HG02870 (cell line): ENCODE data around the gene RHPN2.

Experiments
- ATAC-seq: cut with Tn5 transposase; IDR thresholded peaks from one replicate; pipeline ENCODE4 v1.9.1; 2021; ENCODE audit warnings: mild to moderate bottlenecking, moderate library complexity; ENCODE audit not compliant: unreplicated experiment

RHPN2 gene

DNA sequence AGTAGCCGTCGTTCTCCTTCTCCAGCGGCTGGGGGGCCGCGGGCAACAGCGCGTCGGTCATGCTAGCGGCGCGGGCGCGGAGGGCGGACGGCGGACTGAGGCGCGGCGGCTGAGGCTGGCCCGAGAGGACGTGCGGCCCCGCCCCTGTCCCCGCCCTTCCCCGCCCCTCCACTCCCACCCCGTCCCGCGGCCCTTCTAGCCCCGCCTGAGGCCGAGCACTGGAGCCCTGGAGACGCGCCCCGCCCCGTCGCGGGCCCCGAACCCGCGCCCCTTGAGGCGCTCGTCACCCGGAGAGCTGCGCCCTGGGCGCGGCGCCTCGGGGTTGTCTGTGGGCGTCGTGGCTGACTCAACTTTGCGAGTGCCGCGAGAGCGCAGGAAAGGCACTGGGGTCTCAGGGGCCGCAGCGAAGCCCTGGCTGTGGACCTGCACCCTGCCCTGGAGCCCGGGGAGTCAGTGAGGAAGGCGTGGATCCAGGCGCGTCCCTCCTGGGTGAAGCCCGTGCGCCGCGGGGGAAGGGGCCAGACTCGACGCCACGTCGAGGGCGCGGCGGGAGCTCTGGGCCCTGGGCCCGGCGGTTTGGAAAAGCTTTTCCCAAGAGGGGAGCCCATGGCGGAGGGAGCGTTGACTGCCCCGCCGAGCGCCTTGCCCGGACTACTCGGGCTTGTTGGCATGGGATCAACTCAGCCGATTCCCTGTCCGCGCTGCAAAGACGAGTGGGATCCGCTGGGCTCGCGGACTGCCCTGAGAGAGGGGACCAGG is at the start of gene RHPN2:
Gene RHPN2 (minus strand): TSS at position 97 of the 759 bp plus-strand sequence. CDS start 36 bp downstream, at position 61.
- ATAC-seq, result peak; percentile 74

DNA sequence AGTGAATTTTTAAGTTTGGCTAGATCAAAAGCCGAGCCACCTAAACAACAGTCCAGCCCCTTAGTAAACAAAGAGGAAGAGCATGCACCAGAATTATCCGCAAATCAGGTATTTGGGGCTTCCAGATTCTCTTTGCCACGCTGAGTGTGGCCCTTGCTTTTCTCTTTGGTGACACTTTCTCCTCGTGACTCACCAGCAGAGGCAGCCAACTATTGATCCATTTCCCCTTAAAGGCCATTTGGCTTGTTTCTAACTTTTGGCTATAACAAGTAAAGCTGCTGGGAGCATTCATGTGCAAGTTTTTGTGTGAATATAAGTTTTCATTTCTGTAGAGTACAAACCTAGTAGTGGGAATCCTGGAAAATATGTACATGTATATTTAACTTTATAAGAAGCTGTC is 49.6 kb upstream of the RHPN2 start:
- no peak for ATAC-seq

DNA sequence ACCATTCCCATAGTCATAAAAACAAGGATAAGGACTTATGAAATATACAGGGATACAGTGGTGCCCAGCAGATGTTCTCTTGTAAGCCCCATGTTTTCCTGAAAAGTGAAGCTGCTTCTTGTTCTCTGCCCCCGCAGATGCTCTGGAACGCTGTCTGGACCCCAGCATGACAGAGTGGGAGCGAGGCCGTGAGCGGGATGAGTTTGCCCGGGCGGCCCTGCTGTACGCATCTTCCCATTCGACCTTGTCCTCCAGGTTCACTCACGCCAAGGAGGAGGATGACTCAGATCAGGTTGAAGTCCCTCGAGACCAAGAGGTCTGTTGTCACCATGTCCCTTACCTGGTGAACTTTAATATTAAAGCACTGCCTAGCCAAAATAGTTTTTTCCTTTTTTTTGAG is 46.9 kb upstream of the RHPN2 start:
- no peak for ATAC-seq

DNA sequence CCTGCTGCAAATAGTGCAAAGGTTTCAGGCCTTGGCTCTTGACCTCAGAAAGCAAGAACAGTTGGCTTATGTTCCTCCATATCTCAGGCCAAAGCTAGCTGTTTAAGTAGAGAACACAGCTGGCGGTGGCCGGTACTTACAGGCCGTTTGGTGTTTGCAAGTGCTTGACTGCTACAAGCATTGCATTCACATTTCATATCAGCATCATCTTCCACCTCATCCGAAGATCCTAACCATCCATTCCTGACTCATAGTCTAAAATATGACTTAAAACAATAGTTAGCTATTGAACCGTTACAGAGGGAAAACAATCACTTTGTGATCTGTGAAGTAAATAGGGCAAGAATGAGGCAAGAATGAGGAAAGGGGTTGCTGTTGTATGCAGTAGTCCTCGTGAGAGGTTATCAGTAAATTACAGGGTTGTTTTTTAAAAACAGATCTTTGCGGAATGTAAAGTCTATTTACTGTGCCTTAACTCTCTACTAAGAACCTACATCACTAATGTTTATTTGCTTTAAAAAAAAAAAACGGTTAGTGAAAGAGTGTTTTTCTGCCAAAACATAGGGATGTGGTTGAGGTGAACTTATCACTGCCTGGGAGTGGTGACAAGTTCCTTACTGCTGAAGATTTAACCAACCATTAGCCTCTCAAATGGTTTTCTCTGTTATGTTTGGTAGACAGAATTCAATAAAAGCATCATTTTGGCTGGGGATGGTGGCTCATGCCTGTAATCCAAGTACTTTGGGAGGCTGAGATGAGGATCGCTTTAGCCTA is 45.6 kb upstream of the RHPN2 start:
- ATAC-seq, result no peak

DNA sequence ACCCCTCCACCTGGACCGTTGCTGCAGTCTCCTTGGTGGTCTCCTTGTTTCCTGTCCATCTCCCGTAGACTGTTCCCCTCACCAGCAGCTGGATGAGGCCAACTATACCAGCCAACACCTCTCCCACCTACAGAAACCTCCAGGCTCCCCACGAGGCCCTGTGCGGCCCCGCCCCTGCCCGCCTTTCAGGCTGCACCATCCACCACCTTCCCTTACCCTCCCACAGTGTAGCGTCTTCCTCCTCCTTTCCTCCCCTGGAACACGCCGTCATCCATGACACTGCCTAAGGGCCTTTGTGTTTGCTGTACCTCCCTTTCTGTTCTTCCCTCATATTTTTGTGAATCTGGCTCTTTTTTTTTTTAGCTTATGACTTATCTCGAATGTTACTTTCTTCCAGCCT is 43.5 kb upstream of the RHPN2 start:
- no peak for ATAC-seq

DNA sequence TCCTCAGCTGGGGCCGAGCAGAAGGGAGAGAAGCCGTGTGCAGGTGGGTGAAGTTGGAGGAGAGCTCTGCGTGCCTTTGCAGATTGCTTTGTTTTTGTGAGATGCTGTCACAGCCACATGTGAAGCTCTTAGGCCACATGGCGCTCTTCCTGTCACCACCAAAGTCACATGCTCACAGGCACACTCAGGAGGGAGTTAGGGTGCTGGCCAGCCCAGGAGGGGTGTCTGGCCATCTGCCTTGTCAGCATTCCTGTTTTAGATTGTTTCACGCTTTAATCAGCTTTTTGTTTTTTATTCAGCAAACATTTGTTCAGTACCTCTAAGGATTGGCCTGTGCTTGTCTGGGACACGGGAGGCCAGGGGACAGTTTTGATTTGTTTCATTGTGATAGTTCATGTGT is 38.2 kb upstream of the RHPN2 start:
- ATAC-seq, result no peak

DNA sequence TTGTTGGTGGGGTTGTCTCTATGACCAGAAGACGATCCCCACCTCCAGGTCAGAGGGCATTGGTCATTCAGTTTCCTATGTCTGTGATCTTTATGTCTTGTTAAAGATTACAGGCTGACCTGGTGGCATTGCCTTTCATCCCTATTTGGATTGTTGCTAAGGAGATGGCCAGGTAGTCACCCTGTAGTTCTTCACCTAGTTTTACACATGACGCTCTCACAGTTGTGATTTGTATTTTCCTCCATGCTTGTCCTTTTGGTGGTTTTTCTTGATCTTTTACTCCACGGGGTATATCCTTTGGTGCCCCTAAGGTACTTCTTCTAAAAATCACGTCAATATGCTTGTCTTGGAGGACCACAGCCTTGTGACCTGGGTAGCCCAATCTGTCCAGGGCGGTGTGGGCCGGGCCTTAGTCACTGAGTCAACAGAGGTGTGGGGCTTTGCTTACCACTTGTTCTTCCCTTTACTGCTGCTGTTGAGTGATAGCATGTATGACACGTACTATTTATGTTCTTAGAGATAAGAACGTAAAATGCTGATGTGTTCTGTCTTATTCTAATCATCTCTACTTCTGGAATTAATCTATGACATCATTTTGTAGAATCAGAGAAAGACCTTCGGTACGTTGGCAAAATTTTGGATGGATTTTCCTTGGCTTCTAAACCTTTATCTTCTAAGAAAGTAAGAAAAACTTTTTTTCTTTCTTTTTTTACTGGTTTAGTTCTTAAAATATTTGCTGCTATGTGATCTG is 36.4 kb upstream of the RHPN2 start:
- ATAC-seq, result no peak

DNA sequence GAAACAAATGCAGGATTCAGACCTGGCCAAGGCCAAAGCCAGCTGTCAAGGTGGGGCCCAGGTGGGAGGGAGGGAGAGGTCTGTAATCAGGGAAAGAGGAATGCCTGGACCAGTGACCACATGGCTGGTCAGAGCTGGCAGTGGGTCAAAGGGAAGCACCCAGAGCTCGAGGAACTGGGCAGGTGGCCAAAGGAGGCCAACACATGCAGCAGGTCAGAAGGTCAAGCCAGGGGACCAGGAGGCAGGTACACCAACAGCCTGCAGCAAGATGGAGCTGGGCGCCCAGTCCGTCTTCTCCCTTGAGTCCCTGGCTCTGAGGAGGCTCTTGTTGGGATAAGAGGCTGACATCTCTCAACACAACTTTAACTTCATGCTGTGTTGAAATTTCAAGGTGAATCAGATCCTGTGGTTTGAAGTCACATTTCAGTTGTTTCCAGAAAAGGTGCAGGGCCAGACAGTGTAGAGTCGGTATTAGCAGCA is 33.4 kb upstream of the RHPN2 start:
- ATAC-seq, result no peak

DNA sequence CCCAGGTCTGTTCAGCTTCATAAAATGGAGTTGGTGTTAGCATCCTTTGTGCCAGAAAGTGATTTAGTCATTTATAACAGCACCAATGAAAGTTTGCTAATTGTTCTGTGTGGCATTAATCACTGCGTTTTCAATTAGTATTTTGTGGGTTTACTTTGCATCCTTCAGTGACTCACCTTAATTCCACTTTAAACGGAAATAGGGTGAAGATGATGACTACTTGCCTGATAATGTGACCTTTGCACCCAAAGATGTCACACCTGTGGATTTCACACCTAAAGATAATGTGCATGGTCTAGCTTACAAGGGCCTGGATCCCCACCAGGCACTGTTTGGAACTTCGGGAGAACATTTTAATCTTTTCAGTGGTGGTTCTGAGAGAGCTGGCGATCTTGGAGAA is 31.3 kb upstream of the RHPN2 start:
- no peak for ATAC-seq

DNA sequence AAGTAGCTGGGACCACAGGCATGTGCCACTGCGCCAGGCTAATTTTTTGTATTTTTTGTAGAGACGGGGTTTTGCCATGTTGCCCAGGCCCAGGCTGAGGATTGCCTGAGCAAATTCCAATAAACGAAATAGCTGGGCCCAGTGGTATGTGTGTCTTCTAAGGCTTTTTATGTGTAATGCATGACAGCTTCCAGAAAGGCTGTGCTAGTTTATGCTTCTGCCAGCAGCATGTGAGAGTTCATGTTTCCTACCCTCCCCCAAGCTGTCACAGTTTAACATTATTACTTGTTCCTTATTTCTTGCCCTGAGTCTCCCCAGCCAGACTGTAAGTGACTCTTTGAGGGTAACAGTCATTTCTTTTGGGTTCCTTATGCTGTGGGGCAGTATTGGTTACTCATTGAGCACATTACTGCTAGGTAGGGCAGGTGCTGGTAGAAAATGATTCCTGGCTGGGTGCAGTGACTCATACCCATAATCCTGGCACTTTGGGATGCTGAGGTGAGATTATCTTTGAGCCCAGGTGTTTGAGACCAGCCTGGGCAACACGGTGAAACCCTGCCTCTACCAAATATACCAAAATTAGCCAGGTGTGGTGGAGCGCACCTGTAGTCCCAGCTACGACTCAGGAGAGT is 29.9 kb upstream of the RHPN2 start:
- ATAC-seq, result no peak

DNA sequence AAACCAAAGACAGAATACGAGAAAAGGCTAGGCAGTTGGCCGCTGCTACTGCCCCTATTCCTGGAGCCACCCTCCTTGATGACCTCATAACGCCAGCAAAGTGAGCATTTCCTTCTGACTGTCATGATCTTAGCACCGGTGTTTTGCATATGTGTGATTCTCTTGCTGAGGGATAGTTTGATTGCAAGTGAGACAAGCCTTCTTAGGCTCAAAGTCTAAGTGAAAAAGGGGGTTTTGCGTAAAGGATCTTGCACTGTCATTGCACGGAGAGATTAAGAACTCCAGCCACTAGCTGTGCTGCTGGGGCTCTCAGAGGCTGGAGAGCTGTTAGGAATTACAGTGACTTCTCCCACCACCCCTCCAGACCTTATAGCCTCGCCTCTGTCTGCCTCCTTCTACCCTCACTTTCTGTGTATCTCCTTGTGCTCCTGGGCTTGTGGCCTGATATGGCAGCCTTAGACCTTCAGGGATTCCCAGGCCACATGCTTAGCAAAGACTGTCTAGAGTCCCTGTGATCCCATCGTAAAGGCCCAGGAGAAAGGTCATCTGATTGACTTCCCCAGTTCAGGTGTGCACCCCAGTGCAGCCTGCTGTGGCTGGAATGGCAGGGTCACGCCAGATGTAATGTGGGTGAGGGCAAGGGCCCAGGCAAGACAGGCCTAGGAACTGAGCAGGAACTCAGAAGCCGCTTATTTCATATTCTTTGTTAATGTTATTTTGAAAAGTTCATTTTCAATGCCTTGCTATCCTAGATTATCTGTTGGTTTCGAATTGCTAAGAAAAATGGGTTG is 28.9 kb upstream of the RHPN2 start:
- no peak for ATAC-seq

DNA sequence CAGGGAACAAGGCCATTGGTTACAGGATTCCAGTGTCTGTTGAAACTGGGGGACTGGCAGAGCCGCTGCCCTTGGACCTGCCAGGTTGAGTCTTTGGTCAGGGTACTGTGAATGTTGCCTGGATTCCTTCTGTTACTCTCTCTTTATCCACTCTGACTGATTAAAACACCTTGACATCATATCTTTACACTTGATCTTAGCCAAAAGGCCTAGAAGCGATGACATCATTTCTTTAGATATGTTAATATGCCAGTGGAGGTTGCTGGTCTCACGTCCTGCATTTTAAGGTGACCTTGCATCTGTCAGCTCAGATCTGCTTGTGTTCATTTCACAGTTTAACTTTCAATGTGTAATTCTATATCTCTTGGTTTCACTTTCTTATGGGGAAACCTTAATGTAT is 25.5 kb upstream of the RHPN2 start:
- ATAC-seq, result no peak

DNA sequence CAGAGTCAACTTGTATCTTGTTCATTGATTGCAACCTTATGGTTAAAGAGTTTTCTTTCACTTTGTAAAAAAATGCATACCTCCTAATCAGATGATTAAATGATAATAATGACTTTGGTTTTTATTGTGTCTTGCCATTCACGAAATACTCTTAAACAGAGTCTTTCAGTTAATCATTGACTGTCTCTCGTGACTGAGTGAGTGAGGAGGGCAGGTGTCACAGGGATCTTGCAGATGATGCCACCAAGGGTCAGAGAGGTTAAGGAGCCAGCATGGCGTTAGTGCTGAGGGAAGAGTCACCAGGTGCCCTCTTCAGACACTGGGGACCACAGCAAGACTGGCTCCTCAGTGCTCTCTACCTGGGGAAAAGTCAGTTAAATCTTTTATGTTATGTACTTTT is 24.3 kb upstream of the RHPN2 start:
- ATAC-seq, result no peak

DNA sequence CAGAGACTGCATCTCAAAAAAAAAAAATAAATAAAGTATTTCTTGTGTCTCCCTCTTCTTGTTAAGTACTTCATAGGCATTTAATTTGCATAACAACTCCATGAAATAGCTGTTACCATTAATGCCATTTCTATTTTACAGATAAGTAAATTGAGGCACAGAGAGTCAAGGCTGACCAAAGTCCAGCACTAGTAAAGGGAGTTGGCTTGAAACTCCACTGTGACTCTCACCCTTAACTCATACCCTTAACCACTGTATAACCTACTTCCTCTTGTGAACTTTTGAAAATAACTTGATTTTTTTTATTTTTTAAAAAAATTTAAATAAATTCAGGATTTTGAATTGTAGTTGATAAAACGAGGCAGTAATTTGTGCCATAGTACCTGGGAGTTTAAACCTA is 22.3 kb upstream of the RHPN2 start:
- no peak for ATAC-seq

DNA sequence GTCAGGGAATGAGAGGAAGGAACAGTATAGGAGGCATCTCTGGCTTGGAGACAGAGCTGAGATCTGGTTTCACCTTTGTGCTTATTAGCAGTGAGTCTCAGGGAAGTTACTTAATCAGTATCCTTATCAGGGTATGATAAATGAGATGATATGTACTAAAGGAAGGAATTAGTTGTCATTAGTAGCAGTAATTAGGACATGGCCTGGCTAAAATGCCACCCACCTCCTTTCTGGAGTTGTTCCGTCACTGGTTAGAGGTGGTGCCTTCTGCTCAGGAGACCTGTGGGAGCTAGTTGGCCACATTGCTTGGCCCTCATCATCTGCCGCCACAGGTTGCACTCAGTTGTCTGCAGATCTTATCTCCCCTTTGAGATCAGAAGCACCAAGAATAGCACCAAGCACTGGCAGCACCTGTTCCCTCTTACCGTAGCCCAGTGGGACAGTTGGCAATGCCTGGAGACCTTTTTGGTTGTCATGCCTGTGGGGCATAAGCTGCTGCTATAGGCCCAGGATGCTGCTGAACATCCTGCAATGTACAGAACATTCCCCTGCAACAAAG is 21.0 kb upstream of the RHPN2 start:
- ATAC-seq, result no peak

DNA sequence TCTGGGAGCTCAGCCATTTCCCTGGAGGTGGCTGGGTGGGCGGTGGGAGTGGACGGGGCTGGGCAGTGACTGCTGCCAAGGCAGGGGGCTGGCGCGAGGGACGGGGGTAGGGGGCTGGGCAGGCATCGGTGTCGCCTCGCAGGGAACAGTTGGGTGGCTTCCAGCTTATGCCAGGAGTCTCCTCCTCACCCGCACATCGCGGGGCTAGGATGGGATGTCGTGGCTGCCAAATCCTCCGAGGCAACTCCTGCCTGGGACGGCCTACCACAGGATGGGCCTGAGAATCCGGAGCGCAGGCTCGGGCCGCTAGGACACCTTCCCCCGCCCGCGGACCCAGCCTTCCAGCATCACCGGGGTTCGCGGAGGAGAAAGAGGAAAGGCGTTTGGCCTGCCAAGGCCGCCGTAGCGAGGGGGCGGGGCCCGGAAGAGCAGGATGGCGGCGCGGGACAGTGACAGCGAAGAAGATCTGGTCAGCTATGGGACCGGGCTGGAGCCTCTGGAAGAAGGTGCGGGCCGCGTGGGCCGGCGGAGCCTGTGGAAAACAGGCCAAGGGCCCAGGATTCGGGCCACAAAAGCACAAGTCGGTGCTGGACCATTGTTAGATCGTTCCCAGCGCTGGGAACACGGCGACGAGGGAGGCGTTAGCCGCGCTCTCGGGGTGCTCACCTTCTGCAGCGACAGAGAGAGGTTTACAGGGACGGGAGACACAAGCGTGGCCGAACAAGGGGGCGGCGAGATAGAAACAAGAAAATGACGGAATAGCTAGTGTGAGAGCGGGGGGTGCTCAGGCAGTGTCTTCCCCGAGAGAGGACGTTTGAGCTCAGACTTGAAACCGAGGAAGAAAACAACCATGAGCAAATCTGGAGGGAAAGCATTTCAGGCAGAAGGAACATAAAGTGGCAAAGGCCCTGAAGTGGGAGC is 16.3 kb upstream of the RHPN2 start, which contains the start of gene GPATCH1:
Gene GPATCH1 (plus strand): TSS at position 421 of the 921 bp plus-strand sequence. CDS start 13 bp downstream, at position 434.
- ATAC-seq, result peak; percentile 68

DNA sequence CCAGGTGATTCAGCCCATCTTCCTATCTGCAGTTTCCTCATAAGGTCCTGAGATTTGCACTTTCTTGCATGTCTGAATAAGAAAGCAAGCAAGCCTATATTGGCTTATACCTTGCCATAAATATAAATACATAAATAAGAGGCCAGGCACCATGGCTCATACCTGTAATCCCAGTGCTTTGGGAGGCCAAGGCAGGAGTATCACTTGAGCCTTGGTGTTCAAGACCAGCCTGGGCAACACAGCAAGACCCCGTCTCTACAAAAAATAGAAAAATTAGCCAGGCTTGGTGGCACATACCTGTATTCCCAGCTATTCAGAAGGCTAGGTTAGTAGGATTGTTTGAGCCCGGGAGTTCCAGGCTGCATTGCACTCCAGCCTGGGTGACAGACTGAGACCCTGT is 10.8 kb upstream of the RHPN2 start:
- ATAC-seq, result no peak

DNA sequence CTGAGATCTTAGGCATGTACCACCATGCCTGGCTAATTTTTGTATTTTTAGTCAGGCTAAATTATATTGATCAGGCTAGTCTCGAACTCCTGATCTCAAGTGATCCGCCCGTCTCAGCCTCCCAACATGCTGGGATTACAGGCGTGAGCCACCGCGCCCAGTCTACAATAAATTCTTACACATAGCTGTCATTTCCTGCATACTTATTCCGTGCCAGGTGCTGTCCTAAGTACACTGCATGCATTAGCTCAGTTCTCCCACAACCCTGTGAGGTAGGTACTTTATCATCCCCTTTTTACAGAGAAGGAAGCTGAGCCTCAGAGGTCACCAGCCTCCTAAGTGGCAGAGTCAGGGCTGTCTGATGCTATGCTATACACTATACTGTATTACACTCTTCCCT is 7.2 kb upstream of the RHPN2 start:
- no peak for ATAC-seq

DNA sequence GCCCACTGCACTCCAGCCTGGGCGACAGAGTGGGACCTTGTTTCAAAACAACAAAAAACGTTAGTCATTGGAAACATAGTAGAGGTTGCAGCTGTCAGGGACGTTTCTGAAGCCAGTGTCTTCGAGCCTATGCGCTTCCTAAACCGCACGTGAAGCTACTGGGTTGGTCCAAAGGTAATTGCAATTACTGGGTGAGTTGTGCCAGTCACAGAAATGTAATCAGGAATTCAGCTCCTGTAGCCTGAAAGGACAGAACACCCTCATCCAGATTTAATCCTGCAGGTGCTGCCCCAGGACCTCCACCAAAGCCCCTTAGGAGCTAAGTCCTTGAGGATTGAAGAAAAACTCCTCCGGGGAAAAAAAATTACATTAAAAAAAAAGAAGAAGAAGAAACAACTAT is 2.4 kb upstream of the RHPN2 start:
- ATAC-seq, result no peak
